ENCODE results near the gene CTCFL. TPM values are rescaled to one million over a fixed set of nuclear protein-coding genes. Genes with fewer than 3 reads are reported as not detected.

CTCFL gene
- total and polyA plus RNA-seq, 2 of the 8 experiments (the other 6 are each of a cell fraction or from before 2014, with no cell fraction given), result 0.30 to 0.80 TPM

DNA sequence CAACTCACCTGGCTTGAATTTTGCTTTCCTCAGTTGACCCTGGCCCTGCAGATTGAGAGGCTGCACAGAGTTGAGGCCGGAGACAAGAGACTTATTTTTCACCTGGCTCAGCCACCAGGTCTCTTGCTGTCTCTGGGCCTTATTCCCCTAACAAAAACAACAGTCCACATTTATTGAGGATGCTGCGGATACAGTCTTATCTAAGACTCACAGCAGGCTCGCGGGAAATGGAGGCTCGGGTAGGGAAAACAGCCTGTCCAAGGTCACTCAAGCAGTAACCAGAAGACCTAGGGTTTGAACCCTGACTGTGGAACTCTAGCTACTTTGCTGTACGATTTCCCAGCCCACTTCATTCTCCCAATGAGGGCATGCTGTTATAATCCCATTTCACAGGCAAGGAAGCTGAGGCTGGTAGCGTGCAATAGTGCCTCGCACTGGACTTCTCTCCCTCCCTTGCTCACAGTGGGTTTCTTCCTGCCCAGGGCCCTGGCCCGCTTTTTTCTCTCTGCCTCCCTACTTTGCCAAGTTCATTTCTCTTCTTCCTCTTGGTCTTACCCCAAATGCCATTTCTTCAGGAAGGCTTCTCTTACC lies 76.1 kb downstream of the CTCFL start:
- POLR2A ChIA-PET (ENCODE audit: partially characterized antibody), result no interaction called here

More for the DNA sequence above, 76.1 kb downstream of the CTCFL start:
- Histone ChIP-seq H3K18ac (ENCODE audit: extremely low read depth, low read length) (no peak overlapping the region), H2BK120ac (replicated peaks; ENCODE audit: low read depth, low read length) (no peak overlapping the region), H3K4me2 (ENCODE audit: insufficient read depth in 1 of 2, low read depth in 2 of 2, low read length in 2 of 2) (no peak overlapping the region), H3K9ac (replicated peaks in 1 of 4; ENCODE audit: extremely low read depth in 1 of 4, low read depth in 3 of 4, low read length in 3 of 4) (no peak overlapping the region), H2BK20ac (ENCODE audit: low read length) (no peak overlapping the region), H2BK12ac (ENCODE audit: low read depth, low read length) (no peak overlapping the region), H4K5ac (ENCODE audit: insufficient read length, low read depth, low read length) (no peak overlapping the region), H3K4me3 (ENCODE audit: extremely low read depth in 1 of 4, insufficient read depth in 2 of 4, low read depth in 3 of 4, low read length in 4 of 4) (no peak overlapping the region), H3K56ac (replicated peaks; ENCODE audit: insufficient read length, low read depth, low read length) (no peak overlapping the region), H3K36me3 (ENCODE audit: control insufficient read depth in 2 of 4, insufficient read depth in 4 of 4, low read length in 3 of 4) (no peaks in the 10 kb centered on the region), H3K4me1 (replicated peaks in 1 of 4; ENCODE audit: control insufficient read depth in 3 of 4, insufficient read depth in 4 of 4, low read length in 3 of 4) (no peaks in the 10 kb centered on the region; a peak in 2 of 7 replicates), H4K91ac (replicated peaks; ENCODE audit: insufficient read length, low read length) (no peak overlapping the region), H4K8ac (ENCODE audit: extremely low read depth, insufficient read depth, low read length) (no peak overlapping the region), H4K20me1 (replicated peaks in 1 of 2; ENCODE audit: control insufficient read depth in 1 of 2, insufficient read depth in 2 of 2, low read length in 2 of 2) (peaks cover 0 to 1% of the 10 kb centered on the region in 2 experiments), H3K14ac (ENCODE audit: insufficient read length) (no peak overlapping the region), H2BK5ac (ENCODE audit: low read depth, low read length) (no peak overlapping the region), H3K23me2 (ENCODE audit: low read depth, low read length) (peaks cover 2% of the 10 kb centered on the region; the same call in 1 of the 2 replicates), H3K27me3 (replicated peaks in 1 of 4; ENCODE audit: control insufficient read depth in 3 of 4, extremely low read depth in 1 of 4, insufficient read depth in 3 of 4, low read length in 3 of 4) (0 out of 7 replicates have a peak, but pooled peaks cover 0 to 3% (median 0%) of the 10 kb centered on the region in 4 experiments), H3K4ac (replicated peaks; ENCODE audit: insufficient read length, low read depth, low read length) (no peak overlapping the region), H2BK15ac (ENCODE audit: low read length) (no peak overlapping the region), H3K79me1 (ENCODE audit: low read depth, low read length) (no peaks in the 10 kb centered on the region), H2AFZ (ENCODE audit: low read length) (no peak overlapping the region), H2AK5ac (ENCODE audit: low read depth, low read length) (no peak overlapping the region), H3K9me3 (ENCODE audit: insufficient read depth in 2 of 2, low read depth in 1 of 2, low read length in 1 of 2) (no peaks in the 10 kb centered on the region), H3K27ac (ENCODE audit: low read depth, low read length) (no peak overlapping the region), H3K23ac (ENCODE audit: insufficient read length) (no peak overlapping the region), H3K79me2 (ENCODE audit: control insufficient read depth in 1 of 2, insufficient read depth in 2 of 2, low read length in 2 of 2) (no peaks in the 10 kb centered on the region)
- 87% methylated on average over 9 of the region's 9 CpGs; no CpG with 5 or more reads in 1 of the 2 experiments for WGBS, 2 experiments (ENCODE audit: extremely low coverage in 1 of 2, insufficient coverage in 1 of 2, insufficient read length in 1 of 2, insufficient replicate concordance in 2 of 2, low coverage in 1 of 2, low lambda C conversion rate in 2 of 2, missing lambda C conversion rate in 1 of 2)
- TF ChIP-seq BRCA1 (IDR thresholded peaks at IDR 0.05; ENCODE audit: low read depth, low read length) (no peak), MAFK (IDR thresholded peaks at IDR 0.05; ENCODE audit: low read depth, low read length) (no peak), JUN (IDR thresholded peaks at IDR 0.05; ENCODE audit: low read depth, low read length) (no peak), CBX8 (IDR thresholded peaks at IDR 0.05; ENCODE audit: borderline replicate concordance, low read depth, low read length) (no peak), GTF2F1 (IDR thresholded peaks at IDR 0.05; ENCODE audit: borderline replicate concordance, low read depth, low read length) (no peak), TBP (IDR thresholded peaks at IDR 0.05; ENCODE audit: low read depth, low read length) (no peak), CEBPB (IDR thresholded peaks at IDR 0.05; ENCODE audit: low read depth, low read length) (no peak), POLR2AphosphoS5 (IDR thresholded peaks at IDR 0.05; ENCODE audit: low read depth, low read length) (no peak)
- TF ChIP-seq, protein P1, sequence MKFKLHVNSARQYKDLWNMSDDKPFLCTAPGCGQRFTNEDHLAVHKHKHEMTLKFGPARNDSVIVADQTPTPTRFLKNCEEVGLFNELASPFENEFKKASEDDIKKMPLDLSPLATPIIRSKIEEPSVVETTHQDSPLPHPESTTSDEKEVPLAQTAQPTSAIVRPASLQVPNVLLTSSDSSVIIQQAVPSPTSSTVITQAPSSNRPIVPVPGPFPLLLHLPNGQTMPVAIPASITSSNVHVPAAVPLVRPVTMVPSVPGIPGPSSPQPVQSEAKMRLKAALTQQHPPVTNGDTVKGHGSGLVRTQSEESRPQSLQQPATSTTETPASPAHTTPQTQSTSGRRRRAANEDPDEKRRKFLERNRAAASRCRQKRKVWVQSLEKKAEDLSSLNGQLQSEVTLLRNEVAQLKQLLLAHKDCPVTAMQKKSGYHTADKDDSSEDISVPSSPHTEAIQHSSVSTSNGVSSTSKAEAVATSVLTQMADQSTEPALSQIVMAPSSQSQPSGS (IDR thresholded peaks at IDR 0.05; ENCODE audit: low read length), result no peak
- no peak for DNase-seq (ENCODE audit: low read depth in 1 of 2, low spot score in 2 of 2)
- no peak for FAIRE-seq
- CTCF ChIA-PET (ENCODE audit: partially characterized antibody), result interaction anchor here (1.0 kb wide), 1 partner anchor 8 kb away, joined by 3 read pairs; no protein-coding TSS in a partner anchor

Data from H1 (cell line).